ENCODE data around the gene VWA8.

VWA8 gene

GRCh38 chr13:41720839-41721561, 239.9 kb downstream of the VWA8 start:
- no peak for DNase-seq

GRCh38 chr13:41716236-41716635, 244.7 kb downstream of the VWA8 start:
- no peak for DNase-seq

- DNase-seq, result no peak
Observed at GRCh38 chr13:41713405-41713804, 247.5 kb downstream of the VWA8 start.

- DNase-seq, result no peak
Observed at GRCh38 chr13:41710771-41711170, 250.1 kb downstream of the VWA8 start.

GRCh38 chr13:41709511-41709910, 251.4 kb downstream of the VWA8 start:
- DNase-seq, result no peak

- no peak for DNase-seq
Observed at GRCh38 chr13:41708713-41709112, 252.2 kb downstream of the VWA8 start.

- DNase-seq, result no peak
Observed at GRCh38 chr13:41707194-41707821, 253.6 kb downstream of the VWA8 start.

- no peak for DNase-seq
Observed at GRCh38 chr13:41706152-41706551, 254.8 kb downstream of the VWA8 start.

- DNase-seq, result no peak
Observed at GRCh38 chr13:41702540-41702939, 258.4 kb downstream of the VWA8 start.

- DNase-seq, result no peak
Observed at GRCh38 chr13:41701676-41702075, 259.2 kb downstream of the VWA8 start.

- DNase-seq, result no peak
Observed at GRCh38 chr13:41700790-41701310, 260.1 kb downstream of the VWA8 start.

GRCh38 chr13:41699759-41700158, 261.1 kb downstream of the VWA8 start:
- DNase-seq, result no peak

- DNase-seq, result no peak
Observed at GRCh38 chr13:41697578-41697977, 263.3 kb downstream of the VWA8 start.

- no peak for DNase-seq
Observed at GRCh38 chr13:41696163-41697003, 264.5 kb downstream of the VWA8 start.

- no peak for DNase-seq
Observed at GRCh38 chr13:41694545-41695301, 266.2 kb downstream of the VWA8 start.

- no peak for DNase-seq
Observed at GRCh38 chr13:41693434-41693833, 267.5 kb downstream of the VWA8 start.

- no peak for DNase-seq
Observed at GRCh38 chr13:41691274-41691673, 269.6 kb downstream of the VWA8 start.

- DNase-seq, result no peak
Observed at GRCh38 chr13:41682766-41683165, 278.1 kb downstream of the VWA8 start.

- no peak for DNase-seq
Observed at GRCh38 chr13:41682001-41682400, 278.9 kb downstream of the VWA8 start.

- DNase-seq, result no peak
Observed at GRCh38 chr13:41681587-41681986, 279.3 kb downstream of the VWA8 start.

GRCh38 chr13:41680900-41681299, 280.0 kb downstream of the VWA8 start:
- no peak for DNase-seq

GRCh38 chr13:41678848-41679247, 282.1 kb downstream of the VWA8 start:
- DNase-seq, result no peak

- DNase-seq, result no peak
Observed at GRCh38 chr13:41678249-41678648, 282.7 kb downstream of the VWA8 start.

Measured in stimulated activated CD4-positive, alpha-beta T cell treated with anti-CD3 and anti-CD28 coated beads, Interleukin-4, amount 100 ng/mL, for 1 hour (primary cell).